Stimulated activated CD8-positive, alpha-beta memory T cell treated with anti-CD3 and anti-CD28 coated beads, Interleukin-4, amount 100 ng/mL, for 48 hours (primary cell): ENCODE results near the gene MRPL37.
"Not testable (repeated sequence)": the region's sequence is repeated elsewhere in the genome, so short reads cannot be mapped to it uniquely, and the experiment has no call there.

Experiments
- DNase-seq: peaks from one replicate; pipeline ENCODE4 v3.0.0-alpha.2; 2020

MRPL37 gene

DNA sequence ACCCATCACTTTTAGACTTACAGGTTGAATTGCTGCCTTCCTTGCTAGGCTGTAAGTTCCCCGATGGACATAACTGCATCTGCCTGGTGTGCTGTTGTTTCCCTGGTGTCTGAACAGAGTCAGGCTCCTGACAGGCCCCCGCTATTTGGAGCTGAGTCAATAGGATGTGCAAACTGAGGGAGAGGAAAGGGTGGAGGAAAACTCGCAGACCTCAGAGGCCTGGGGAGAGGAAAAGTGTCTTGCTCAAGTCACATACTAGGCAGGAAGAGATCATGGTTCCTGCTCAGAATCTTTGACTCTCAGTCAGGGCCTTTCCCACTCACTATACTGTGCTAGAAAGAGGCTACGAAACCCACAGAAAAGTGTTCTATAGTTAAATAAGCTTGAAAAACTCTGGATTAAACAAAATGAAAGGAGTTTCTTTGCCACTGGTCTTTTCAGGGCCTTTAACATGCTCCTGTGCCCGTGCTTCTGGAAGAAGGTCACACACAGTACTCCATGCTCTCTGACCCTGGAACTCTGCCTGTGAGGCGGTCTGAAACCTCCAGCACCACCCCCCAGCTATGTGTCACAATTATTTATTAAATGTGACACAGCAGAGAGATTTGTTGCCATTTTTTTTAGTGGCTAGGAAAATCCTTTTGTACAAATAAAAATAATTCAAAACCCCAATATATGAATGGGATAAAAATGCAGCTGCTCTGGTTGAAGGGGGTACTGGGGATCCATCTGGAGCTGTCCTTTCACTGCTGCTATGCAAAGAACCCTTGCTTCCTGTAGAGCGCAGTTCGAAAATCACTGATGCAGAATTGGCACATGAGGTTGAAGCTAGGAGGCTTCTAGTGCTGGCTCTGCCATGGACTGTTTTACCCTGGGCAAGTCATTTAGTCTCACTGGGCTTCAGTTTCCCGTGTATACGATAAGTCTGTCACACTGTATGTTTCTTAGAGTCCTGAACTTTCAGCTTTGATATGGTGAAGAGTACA lies 27.1 kb upstream of the MRPL37 start:
- DNase-seq: no peak

GRCh38 chr1:54173681-54174080 lies 26.3 kb upstream of the MRPL37 start:
- no peak for DNase-seq

DNA sequence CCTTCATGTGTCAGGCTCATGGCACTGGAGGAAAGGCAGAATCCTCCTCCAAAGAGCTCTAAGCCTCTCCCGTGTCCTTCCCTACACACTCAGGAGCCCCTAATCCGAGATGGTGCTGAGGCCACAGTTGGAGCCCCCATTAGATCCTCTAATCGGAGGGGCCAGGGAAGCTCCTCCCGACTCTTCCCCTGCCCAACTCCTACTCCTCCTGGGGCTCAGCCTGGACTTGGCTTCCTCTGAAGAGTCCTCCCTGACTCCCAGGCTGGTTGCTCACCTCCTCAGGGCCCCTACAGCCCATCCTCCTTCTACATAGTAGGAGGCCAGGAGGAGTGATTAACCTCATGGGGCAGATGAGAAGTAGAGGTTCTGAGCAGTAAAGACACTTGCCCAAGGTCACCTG lies 25.9 kb upstream of the MRPL37 start:
- no peak for DNase-seq

DNA sequence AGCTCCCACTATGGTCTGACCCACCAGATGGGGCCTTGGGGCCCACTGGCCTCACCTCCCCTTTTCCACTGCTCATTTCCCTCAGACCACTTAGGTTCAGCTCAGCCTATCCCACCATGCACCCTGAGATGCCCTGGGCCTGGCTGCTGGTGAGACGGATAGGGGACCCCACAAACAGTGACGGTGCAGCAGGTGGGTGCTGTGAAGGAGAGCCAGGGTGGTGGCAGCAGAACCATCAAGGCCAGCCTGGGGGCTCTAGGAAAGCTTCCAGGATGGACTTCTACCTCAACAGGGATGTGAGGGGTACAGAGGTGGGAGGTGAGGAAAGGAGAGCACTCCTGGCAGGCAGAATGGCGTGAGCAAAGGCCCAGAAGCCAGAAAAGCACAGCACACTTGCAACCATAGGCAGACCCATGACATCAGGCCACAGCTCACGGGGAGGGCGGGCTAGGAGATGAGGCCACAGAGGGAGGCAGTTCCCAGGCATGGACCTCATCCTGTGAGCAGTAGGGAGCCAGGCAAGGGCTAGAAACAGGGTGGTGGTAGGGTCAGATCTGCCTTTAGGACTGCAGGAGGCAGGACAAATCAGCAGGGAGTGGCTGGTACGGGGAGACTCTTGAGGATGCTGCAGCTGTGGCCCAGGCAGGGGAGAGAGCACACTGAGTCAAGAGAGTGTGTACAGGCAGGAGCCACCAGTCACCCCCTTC lies 23.2 kb upstream of the MRPL37 start:
- DNase-seq: no peak

- DNase-seq: no peak
Measured at GRCh38 chr1:54177726-54178125, 22.2 kb upstream of the MRPL37 start.

DNA sequence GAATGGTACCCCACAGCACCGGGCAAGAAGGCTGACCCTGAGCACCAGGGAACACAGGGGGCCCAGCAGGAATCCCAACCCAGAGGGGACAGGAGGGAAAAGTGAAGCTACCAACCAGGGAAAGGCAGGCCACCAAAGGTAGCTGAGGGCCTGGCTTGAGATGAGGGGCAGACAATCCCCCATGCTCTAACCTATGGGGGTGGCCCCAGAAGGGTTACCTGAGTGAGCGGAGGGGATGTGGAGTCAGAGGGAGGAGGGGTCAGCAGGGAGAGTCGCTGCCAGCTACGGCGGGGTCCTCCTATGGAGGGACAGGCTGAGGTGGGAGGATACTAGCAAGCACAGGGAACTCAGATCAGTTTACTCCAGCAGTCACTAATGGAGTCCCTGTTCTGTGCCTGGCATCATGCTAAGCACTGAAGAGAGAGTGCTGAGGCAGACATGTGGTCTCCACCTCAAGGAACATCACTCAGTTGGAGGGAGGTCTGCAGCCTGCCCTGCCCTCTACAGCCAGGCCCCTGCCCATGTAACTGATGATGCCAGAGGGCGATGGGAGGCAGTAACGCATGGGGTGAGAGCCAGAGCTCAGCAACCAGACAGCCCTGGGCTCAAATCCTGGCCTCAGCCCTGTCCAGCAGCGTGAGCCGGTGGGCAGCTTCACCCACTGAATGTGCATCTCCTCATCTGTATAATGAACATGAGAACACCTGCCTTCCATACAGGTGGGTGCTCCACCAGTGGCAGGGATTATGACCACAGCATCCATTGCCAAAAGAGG lies 21.5 kb upstream of the MRPL37 start:
- DNase-seq: no peak

DNA sequence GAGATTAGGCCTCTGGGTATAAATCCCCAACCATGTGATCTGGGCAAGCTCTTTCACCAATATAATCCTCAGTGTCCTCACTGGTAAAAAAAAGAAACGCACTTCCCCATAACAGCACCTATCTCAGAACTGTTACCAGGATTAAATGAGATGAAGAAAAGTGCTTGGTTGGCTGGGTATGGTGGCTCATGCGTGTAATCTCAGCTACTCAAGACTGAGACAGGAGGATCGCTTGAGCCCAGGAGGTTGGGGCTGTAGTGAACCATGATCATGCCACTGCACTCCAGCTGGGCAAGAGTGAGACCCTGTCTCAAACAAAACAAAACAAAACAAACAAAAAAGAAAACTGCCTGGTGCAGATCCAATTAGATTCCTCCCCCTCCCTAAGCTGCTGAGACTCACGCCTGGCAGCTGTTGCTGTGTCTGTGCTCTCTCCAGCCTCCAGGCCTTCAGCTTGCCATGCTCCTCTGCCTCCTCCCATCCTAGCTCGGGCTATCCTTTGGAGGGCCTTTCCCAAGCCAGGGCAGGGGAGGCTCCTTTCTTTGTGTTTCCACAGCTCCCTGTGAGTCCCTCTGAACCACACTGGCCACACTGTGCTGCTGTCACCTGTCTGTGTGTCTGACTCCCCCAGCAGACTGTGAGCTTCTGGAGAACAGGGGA lies 19.1 kb upstream of the MRPL37 start:
- no peak for DNase-seq

DNA sequence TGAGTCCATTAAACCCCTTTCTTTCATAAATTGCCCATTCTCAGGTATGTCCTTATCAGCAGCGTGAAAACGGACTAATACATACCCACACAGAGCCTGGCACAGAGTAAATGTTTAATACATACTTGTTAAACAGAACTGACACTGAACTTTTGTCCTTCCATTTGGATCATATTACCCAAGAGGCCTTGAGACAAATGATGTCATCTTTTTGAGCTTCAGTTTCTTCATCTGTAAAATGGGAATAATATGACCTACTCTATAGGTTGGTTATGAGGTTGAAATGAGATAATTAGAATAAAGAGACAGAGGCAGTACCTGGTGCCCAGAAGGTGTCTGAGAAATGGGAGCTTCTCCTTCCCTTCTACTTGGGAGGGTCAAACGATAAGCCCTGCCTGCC lies 13.9 kb upstream of the MRPL37 start:
- DNase-seq: no peak

DNA sequence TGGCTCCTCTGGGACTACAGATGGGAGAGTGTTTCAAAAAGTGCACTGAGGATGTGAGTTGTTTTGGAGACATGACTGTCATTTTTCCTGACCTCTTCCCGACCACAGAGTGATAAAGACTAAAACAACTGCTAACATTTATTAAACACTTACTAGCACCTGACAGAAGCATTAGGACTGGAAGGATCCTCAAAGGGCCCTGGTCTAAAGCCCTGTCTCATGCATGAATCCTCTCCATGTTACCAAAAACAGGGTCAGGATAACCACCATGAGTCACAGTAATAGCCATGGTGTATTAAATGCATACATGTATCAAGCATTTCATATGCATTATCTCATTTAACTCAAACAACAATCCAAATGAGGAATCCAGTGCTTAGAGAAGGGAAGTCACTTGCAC lies 11.7 kb upstream of the MRPL37 start:
- no peak for DNase-seq

GRCh38 chr1:54190526-54190925 lies 9.4 kb upstream of the MRPL37 start:
- no peak for DNase-seq

DNA sequence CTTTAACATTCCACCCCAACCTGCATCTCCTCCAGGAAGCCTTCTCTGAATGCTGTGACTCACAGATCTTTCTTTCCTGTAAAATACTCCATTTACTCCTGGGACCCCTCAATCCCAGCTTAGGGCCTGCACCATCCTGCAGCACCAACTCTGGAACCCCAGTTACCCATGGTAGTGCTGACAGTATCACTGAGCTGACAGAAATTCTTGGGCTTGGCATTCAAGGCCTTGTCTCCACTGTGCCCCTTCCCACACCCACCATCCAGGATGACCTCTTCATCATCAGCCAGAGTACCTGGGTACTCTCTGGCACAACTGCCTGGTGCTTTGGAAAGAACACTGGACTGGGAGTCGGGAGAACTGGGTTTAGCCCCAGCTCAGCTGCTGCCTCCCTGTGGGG lies 8.4 kb upstream of the MRPL37 start:
- no peak for DNase-seq

DNA sequence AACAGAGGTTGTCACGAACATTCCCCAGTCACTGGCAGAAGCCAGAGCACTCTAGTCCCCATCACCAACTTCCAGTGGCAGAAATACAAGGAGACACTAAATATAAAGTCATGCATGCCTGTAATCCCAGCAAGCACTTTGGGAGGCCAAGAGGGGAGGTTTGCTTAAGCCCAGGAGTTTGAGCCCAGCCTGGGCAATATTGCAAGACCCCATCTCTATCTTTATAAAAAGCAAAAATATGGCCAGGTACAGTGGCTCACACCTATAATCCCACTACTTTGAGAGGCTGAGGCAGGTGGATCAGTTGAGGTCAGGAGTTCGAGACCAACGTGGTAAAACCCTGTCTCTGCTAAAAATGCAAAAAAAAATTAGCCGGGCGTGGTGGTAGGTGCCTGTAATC lies 6.5 kb upstream of the MRPL37 start:
- DNase-seq: no peak

- DNase-seq: no peak
Measured at GRCh38 chr1:54199151-54199764, 709 bp upstream of the MRPL37 start.

GRCh38 chr1:54200519-54200997 lies 591 bp downstream of the MRPL37 start:
- DNase-seq: no peak

DNA sequence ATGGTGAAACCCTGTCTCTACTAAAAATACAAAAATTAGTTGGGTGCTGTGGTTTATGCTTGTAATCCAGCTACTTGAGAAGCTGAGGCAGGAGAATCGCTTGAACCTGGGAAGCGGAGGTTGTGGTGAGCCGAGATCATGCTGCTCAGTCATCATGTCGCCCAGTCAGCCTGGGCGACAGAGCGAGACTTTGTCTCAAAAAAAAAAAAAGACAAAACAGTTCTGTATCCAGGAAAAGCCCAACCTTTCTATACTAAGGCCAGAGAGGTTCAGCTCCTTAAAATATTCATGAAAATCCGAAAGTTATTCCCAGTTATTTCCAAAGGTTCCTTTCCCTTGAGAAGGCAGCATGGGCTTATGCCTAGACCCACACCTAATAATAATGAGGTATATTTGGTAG lies 4.2 kb downstream of the MRPL37 start:
- DNase-seq: no peak

DNA sequence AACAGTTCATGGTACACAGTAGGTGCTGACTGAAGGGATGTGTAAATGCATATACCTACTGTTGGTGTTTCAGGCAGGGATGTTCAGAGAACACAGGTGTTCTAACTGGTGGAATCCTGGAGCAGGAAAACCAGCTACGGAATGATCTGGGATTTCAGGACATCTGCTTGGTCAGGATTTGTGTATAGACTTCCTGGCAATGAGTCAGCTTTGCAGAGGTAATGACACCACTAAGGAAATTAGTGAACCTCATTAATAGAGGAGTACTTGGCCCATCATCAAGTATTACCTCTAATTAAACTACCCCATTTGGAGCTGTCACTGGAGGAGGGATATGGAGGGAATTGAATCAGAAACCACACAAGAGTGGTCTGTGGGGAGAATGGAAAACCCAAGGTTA lies 7.3 kb downstream of the MRPL37 start:
- DNase-seq: no peak

DNA sequence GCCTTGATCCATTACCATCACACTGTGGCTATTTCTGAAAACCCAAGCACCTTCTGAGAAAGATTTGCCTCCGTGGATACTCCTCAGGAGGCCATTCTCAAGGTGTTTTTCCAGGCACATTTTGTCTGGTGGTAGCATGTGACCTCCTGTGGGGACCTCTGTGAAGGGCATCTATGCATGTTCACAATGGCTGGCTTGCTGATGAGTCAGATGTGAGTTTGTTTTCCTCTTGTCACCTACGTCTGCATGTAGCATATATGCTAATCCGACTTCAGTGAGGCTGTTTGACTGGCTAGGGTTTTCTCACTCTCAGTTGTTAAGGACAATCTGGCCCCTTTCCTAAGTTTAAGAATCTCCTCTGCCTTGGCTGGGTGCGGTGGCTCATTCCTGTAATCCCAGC lies 7.9 kb downstream of the MRPL37 start:
- DNase-seq: not testable (repeated sequence)

GRCh38 chr1:54212872-54213271 lies 12.9 kb downstream of the MRPL37 start:
- no peak for DNase-seq

DNA sequence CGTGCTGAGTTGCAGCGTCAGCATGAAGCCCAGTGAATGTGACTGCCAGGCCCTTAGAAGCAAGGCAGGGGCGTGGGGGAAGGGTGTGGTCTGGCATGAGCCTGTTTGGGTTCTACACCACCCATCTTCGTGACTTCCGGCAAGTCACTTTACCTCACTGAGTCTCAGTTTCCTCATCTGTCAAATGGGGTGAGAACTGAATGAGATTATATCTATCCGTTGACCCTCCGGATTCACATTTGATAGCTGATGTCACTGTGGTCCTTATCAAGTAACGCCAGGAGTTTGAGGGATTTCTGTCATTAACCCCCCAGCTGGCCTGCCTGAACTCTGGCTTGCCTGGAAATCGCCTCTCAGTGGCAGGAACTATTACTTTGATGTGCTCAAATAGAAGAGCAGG lies 15.6 kb downstream of the MRPL37 start:
- no peak for DNase-seq

- no peak for DNase-seq
Measured at GRCh38 chr1:54218883-54219687, 19.1 kb downstream of the MRPL37 start.

- DNase-seq: no peak
Measured at GRCh38 chr1:54219688-54220003, 19.7 kb downstream of the MRPL37 start.
